ENCODE measurements around the gene RHCG.

RHCG gene

DNA sequence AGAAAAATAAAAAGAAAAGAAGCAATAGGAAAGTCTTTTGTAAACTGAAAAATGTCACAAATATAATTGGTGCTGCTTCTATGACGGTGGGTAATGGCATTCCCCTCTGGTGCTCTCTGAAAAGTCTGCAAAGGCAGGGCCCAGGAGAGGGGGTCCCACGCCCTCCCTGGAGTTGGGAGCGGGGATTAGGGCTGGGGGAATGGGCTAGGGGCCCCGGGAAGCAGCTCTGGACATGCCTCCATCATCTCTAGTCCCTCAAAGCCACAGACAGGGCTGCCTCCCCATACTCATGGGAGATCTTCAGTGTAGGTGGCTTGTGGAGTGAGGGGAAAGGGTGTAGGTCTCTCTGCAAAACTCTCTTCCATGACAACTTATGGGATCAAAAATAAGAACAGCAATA, 7.8 kb upstream of the RHCG start:
- DNase-seq (ENCODE audit: low read depth in 1 of 2, low spot score in 1 of 2): no peak

DNA sequence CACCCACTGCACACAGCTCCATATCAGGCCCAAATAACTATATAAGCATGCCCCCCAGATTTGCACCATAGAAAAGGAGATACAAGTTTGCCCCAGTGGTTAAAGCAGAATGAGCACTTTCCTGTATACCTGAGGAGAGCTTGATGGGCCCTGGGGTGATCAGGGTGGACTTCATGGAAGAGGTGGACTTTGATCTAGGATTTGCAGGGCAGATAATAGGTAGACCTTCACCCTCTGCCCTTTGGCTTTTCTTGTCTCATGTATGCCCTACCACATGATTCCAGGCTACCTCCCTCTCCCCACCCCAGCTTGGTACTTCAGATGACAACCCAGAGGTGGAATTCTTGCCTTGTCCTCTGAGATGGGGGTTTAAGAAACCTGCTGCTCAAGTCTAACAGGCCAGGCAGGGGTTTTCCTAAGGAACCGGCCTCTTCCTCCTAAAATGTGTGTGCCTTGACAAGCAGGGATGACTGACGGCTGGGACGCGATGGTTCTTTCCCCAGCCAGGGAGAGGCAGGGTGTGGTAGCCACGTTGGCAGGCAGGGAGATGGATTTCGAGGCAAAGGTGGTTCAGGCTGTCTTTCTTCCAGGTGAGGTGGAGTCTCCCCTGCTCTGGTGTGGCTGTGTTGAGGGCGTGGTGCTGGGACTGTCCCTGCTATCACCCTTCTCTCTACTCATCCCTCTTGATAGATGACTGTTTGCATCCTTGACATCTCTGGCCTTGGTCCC, 6.6 kb upstream of the RHCG start:
- DNase-seq (ENCODE audit: low read depth in 1 of 2, low spot score in 1 of 2): no peak

GRCh38 chr15:89501646-89502045, 5.3 kb upstream of the RHCG start:
- no peak for DNase-seq (ENCODE audit: low read depth in 1 of 2, low spot score in 1 of 2)

- no peak for DNase-seq (ENCODE audit: low read depth in 1 of 2, low spot score in 1 of 2)
Observed at GRCh38 chr15:89500397-89501270, 4.3 kb upstream of the RHCG start.

GRCh38 chr15:89499156-89499555, 2.8 kb upstream of the RHCG start:
- no peak for DNase-seq (ENCODE audit: low read depth in 1 of 2, low spot score in 1 of 2)

DNA sequence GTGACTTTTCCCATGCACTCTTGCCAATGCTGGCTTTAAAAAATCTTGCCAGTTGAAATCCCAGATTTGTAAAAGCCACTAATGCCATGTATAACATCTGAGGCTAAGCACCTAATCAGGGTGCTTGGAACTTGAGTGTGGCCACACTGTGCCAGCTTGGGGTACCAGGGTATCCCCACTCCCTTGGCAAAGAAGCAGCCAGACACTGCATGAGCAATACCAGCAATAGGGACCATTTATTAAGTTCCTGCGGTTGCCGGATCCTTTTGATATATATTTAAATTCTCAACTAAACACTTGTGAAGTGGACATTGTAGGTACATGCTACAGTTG, 2.2 kb upstream of the RHCG start:
- DNase-seq (ENCODE audit: low read depth in 1 of 2, low spot score in 1 of 2): no peak

- DNase-seq (ENCODE audit: low read depth in 1 of 2, low spot score in 1 of 2): no peak
Observed at GRCh38 chr15:89497231-89497630, 848 bp upstream of the RHCG start.

DNA sequence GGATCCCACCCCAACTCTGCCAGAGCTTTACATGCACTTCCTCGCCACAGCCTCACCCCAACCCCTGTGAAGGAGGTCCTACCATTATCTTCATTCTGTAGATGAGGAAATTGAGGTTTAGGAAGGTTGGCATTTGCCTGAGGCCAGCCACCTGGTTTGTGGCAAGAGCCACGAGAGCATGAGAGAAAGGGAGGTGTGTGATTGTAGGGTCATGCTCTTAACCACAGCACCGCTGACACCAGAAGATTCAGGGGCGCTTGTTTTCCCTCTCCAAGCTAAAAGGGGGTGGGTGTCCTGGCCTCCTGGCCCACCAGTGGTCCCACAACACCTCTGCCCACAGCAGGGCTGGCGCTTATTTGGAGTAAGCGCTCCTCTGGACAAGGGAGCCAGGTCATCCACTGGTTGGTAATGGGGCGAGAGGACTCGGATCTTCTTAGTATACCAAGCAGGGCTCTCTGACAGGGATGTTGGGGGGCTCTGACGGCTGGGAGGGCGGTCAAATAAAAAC, 691 bp downstream of the RHCG start:
- no peak for DNase-seq (ENCODE audit: low read depth in 1 of 2, low spot score in 1 of 2)

DNA sequence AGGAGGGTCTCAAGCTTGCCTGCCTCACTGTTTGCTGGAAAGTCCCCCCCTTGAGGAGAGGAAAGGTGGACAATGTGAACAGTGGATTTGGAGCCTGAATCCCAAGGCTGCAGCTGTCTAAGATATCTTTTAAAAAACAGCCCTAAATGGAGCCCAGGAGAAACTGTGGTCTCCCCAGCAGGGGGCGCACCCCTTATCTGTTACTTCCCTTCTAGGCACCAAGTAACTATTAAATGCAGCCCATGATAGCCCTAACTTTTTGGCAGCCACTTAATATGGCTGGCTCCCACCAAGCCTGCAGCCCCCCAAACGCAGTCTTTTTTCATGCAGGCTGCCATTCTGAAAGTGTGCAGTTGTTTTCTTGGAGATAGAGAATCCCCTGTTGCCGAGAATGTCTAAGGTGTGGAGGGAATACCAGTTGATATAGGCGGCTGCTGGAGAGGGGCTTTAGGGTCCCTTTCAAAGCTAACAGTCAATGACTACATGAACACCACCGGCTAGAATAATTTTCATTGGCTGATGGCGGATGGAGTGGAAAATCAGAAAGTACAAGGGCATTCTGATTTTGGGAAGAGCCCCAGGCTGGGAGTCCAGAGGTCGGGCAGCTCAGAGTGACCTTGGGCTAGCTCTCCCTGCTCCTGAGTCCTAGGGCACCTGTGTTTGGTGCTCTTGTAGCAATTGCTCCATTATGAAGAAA, 1.3 kb downstream of the RHCG start:
- no peak for DNase-seq (ENCODE audit: low read depth in 1 of 2, low spot score in 1 of 2)

DNA sequence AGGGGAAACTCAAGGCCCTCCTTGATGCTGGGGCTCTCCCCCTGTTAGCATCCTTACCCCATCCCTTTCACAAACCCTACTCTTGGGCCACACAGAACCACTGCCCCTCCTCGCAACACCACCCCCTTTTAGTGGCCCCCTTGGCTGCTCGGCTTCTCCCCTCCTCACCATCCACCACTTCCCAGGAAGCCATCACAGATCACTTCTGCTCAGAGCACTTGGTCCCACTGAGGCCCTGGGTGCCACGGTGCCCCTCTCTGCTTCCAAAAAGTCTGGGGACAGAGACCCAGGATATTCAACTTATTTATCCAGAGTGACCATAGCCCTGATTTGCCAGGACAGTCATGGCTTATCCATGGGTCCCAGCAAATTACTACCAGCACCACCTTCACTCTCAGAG, 2.4 kb downstream of the RHCG start:
- no peak for DNase-seq (ENCODE audit: low read depth in 1 of 2, low spot score in 1 of 2)

- DNase-seq (ENCODE audit: low read depth in 1 of 2, low spot score in 1 of 2): no peak
Observed at GRCh38 chr15:89492934-89493631, 3.3 kb downstream of the RHCG start.

DNA sequence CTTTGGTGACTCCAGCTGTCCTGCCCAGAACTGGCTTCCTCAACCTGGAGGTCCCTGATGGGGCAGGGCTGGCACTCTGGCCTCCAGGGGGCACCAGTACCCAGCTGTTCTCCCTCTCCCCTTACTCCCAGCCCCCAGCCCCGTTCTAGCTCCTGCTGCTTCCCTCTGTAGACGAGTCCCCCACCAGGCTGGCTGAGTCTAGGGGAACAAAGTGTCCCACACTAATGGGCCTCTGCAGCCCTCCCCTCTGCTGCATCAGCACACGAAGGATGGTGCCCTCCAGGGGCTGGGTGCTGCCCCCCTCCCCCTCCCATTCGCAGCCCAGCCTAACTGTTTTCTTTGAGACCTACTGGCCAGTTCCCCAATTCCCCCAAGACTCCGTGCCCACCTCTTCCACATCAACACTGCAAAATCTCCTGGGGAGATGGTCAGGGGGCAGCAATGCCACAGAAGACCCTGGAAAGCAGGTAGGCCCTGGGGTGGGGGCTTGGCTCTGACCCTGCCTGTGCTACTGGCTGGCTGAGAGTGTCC, 4.2 kb downstream of the RHCG start:
- no peak for DNase-seq (ENCODE audit: low read depth in 1 of 2, low spot score in 1 of 2)

GRCh38 chr15:89490814-89491315, 5.5 kb downstream of the RHCG start:
- DNase-seq (ENCODE audit: low read depth in 1 of 2, low spot score in 1 of 2): no peak

DNA sequence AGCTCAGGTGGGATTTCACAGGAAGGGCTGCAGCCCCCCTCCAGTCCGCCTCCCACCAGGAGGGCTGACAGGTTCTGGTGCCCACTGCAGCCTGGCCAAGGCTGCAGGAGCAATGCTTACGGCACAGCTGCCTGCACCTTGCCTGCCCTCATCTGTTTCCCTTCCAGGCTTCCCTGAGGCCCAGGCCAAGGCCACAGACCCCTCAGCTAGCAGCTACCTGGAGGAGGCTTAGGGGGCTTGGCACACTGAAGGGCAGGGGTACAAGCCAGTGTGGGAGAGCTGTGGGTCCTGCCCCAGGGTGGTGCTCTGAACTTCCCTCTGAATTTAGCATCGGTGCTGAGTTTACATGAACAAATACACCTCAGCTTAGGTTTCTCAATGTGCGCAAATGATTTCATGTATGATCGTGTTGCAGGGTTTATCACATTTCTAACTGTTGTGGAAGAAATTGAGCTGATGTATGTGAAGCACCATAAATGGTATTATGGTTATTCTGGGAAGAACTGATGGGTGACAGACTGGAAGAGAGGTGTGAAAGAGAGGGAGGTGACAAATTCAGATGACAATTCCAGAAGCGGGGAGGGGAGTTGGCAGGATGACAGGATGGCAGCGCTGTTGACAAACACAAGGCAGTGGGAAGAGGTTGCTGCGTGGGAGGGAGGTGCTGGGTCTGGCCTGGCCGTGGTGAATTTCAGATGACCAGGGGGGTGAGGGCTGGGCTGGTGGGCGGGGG, 6.1 kb downstream of the RHCG start:
- no peak for DNase-seq (ENCODE audit: low read depth in 1 of 2, low spot score in 1 of 2)

GRCh38 chr15:89489376-89489775, 7.0 kb downstream of the RHCG start:
- DNase-seq (ENCODE audit: low read depth in 1 of 2, low spot score in 1 of 2): no peak

- no peak for DNase-seq (ENCODE audit: low read depth in 1 of 2, low spot score in 1 of 2)
Observed at GRCh38 chr15:89487791-89488190, 8.6 kb downstream of the RHCG start.

DNA sequence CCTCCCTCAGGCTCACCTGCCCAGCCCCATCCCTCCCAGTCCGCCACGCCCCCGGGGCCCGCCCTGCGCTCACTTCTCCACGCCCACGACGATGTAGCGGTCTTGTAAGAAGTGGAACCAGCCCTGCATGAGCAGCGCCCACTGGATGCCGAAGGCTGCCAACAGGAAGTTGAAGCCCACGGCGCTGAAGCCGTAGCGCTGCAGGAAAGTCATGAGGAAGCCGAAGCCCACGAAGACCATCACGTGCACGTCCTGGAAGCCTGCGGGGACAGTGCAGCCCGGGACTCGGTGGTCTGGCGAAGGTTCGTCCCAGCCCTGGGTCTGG, 9.7 kb downstream of the RHCG start:
- peak in 1 of 2 donors; percentile 22 for DNase-seq (ENCODE audit: low read depth in 1 of 2, low spot score in 1 of 2)

DNA sequence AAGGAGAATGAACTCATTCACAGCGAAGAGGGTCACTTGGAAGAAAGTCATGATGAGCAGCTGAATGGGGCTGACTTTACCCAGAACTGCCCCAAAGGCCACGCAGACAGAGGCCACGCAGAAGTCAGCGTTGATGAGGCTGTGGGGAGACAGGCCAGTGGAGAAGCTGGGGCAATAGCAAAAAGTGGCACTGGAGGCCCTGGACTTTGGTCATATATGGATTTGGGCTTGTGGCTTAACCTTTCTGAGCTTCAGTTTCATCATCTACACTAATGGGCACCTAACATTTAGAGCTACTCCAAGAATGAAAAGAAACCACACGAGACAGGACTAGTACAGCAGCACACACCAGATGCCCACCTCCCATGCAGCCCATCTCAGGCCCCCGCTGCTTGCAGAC, 13.3 kb downstream of the RHCG start:
- no peak for DNase-seq (ENCODE audit: low read depth in 1 of 2, low spot score in 1 of 2)

DNA sequence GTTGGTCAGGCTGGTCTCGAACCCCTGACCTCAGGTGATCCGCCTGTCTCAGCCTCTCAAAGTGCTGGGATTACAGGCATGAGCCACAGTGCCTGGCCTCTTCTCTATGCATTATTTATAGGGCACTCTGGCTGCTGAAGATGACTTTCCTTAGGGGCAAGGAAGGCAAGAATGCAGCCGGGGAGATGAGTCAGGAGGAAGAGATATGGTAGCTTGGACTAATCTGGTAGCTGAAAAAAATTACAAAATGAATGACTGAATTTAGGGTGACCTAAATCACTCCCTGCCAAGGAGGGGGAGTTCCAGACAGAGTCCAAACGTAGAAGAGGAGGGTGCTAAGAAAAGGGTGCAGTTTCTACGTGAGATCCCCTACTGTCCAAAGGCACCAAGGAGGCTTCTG, 14.2 kb downstream of the RHCG start:
- no peak for DNase-seq (ENCODE audit: low read depth in 1 of 2, low spot score in 1 of 2)

- no peak for DNase-seq (ENCODE audit: low read depth in 1 of 2, low spot score in 1 of 2)
Observed at GRCh38 chr15:89480505-89480904, 15.9 kb downstream of the RHCG start.

Measured in stimulated activated CD4-positive, alpha-beta T cell treated with anti-CD3 and anti-CD28 coated beads, Interleukin-15, amount 100 ng/mL, for 1 hour (primary cell).